PC-3 (cell line): ENCODE measurements around the gene RER1.

Experiments used
- CTCF ChIP-seq: fragments of 300-600 bp; sonication (generic); conservative IDR thresholded peaks from 2 replicates; pipeline ENCODE4 v1.5.1; 2017; ENCODE audit warnings: antibody characterized with exemption, low read depth, mild to moderate bottlenecking, low read length
- EZH2 ChIP-seq: fragments of 300-600 bp; sonication (generic); IDR thresholded peaks from one replicate; pipeline ENCODE4 v1.6.1; 2017; ENCODE audit warnings: antibody characterized with exemption, mild to moderate bottlenecking, low read length; ENCODE audit not compliant: unreplicated experiment

GRCh38 chr1:2345297-2346075 lies 46.2 kb upstream of the RER1 start:
- TF ChIP-seq EZH2 (no peak), CTCF (no peak)
